HG03571 (cell line): ENCODE measurements around the gene GALK1.
A peak's percentile ranks its signal among the peaks of the same experiment; 100 is the strongest.
"Not testable (repeated sequence)": the region's sequence is repeated elsewhere in the genome, so short reads cannot be mapped to it uniquely, and the experiment has no call there.

Experiments used
- ATAC-seq: cut with Tn5 transposase; IDR thresholded peaks from one replicate; pipeline ENCODE4 v1.9.1; 2021; ENCODE audit not compliant: unreplicated experiment

The GALK1 gene

DNA sequence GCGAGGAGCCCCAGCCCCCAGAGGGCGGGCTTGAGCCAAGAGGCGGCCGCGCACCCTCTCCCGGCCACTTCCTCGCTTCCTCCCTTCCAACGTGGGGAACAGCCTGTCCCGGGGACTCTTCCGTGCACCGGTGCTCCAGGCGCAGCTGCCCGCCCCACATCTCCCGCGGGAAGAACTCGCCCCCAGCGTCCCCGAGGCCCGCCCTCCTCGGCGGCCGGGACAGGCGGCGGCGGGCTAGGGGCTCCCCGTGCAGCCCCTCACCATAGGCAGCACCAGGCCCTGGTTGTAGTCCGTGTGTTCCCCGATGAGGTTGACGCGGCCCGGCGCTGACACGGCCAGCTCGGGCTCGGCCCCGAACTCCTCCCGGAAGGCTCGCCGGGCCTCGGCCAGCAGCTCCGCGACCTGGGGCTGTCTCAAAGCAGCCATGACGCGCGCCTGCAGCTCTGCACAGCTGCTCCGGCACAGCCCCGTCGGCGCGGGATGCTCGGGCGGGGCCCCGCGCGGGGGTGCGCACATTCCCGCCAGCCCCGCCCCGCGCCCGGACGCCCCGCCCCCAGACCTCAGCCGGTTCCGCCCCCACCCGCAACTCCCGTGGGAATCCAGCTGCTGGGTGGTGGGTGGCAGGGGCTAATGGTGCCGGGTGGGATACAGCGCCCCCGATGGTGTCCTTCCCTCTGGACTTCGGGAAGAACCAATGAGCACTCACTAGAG is at the start of gene GALK1:
TSS of gene GALK1 (minus strand) at position 482 of the 711 bp plus-strand sequence. CDS start at position 426, 56 bp downstream.
- ATAC-seq: peak; percentile 75

DNA sequence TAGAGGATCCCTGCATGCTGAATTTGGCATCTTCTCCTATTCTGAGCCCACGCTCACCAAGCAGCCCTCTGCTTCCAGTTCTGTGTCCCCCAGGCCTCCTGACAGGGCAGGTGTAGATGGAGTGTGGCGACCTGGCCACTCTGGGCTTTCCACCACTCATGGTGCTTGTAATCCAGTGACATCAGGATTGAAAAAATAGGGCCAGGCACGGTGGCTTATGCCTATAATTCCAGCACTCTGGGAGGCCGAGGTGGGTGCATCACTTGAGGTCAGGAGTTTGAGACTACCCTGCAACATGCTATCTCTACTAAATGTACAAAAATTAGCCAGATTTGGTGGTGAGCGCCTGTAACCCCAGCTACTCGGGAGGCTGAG is 49.0 kb upstream of the GALK1 start:
- no peak for ATAC-seq

DNA sequence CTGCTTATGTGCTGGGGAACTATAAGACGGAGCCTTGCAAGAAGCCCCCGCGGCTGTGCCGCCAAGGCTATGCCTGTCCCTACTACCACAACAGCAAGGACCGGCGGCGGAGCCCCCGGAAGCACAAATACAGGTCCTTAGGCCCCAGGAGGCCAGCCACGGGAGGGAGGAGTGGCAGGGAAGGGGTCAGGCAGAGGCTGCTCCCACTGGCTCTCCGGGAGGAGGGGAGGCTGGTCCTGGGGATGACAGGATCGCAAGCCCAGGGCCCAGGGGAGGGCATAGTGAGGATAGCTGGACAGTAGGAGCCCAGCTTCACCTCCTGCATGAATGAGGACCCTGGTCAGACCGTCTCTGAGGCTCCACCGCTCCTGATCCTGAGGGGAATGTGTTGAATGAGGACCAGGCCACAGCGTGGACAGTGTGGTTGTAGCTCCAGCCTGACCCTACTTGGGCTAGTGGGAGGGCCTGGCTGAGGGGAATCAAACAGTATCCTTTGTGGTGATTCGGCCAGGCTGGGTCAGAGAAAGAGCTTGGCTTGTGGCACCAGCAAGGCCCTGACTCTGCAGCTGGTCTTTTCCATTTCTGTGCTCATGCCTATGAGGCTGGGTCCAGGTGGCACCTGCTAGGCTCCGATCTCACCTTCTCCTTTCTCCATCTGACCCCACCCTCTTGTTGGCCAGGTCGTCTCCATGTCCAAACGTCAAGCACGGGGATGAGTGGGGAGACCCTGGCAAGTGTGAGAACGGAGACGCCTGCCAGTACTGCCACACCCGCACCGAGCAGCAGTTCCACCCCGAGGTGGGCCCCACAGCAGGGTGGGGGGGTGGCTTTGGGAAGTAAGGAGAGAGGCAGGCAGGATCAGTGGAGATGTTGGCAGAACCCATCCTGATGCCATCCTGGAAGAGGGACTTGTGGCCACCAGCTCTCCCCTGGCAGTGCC is 48.4 kb upstream of the GALK1 start:
- ATAC-seq: no peak

- ATAC-seq: no peak
Measured at GRCh38 chr17:75812096-75813013, 47.4 kb upstream of the GALK1 start.

- ATAC-seq: no peak
Measured at GRCh38 chr17:75811174-75811573, 46.2 kb upstream of the GALK1 start.

- ATAC-seq: not testable (repeated sequence)
Measured at GRCh38 chr17:75810756-75811155, 45.8 kb upstream of the GALK1 start.

- no peak for ATAC-seq
Measured at GRCh38 chr17:75810216-75810615, 45.2 kb upstream of the GALK1 start.

- ATAC-seq: no peak
Measured at GRCh38 chr17:75809631-75810111, 44.7 kb upstream of the GALK1 start.

- ATAC-seq: no peak
Measured at GRCh38 chr17:75808905-75809621, 44.1 kb upstream of the GALK1 start.

DNA sequence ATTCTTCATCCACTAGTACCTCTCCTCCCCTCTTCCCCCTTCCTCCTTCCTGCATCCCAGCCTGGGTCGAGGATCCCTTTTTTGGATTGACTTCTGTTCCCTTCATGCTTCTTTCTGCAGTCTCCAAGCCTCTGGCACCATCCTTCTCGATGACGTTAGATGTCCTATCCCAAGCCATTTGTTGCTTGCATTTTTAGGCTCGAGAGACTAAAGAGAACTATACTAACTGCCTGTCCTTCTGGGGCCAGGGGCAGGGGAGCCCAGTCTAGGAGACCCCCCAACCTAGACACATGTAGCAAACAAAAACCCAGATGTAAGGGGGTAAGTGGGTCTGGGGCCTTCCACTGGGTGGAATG is 43.5 kb upstream of the GALK1 start:
- no peak for ATAC-seq

- ATAC-seq: no peak
Measured at GRCh38 chr17:75807861-75808260, 42.9 kb upstream of the GALK1 start.

DNA sequence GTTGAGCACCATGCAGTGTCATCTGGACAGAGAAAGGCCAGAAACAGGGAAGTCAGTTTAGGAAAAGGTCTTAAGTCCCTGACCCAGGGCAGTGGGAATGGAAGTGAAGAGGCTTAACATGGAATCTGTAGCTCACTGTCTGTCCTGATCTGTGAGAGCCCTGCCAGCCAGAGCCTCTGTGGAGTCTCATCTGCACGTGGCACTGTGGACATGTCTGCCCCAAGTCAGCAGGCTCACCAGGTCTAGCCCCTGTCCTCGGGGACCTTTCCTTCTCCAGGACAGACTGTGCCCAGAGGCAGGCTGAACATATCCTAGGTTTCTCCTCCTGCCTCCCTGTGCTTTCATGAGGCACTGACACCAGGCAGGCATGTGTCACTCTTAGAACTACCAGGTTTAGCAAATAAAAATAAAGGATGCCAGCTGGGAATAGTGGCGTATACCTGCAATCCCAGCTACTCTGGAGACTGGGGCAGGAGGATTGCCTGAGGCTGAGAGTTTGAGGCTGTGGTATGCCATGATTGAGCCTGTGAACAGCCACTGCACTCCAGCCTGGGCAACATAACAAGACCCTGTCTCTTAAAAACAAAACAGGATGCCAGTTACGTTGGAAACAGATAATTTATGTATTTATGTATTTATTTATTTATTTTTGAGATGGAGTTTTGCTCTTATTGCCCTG is 42.0 kb upstream of the GALK1 start:
- ATAC-seq: no peak

DNA sequence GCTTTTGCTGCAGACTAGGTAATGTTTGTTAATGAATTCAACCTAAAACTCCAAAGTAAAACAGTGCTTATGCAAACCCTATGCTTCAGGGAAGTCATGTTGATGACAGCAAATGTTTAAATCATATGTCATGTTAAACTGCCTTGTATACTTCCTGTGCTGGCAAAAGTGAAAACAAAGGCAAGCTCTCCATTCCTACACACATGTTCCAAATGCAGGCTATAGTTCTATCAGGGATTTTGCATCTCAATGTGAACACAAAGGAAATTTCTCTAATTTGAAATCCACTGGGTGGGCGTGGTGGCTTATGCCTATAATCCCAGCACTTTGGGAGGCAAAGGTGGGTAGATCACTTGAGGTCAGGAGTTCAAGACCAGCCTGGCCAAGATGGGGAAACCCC is 38.9 kb upstream of the GALK1 start:
- ATAC-seq: no peak

GRCh38 chr17:75799402-75799801 is 34.4 kb upstream of the GALK1 start:
- no peak for ATAC-seq

- no peak for ATAC-seq
Measured at GRCh38 chr17:75795820-75796607, 31.0 kb upstream of the GALK1 start.

GRCh38 chr17:75793460-75793859 is 28.5 kb upstream of the GALK1 start:
- ATAC-seq: no peak

DNA sequence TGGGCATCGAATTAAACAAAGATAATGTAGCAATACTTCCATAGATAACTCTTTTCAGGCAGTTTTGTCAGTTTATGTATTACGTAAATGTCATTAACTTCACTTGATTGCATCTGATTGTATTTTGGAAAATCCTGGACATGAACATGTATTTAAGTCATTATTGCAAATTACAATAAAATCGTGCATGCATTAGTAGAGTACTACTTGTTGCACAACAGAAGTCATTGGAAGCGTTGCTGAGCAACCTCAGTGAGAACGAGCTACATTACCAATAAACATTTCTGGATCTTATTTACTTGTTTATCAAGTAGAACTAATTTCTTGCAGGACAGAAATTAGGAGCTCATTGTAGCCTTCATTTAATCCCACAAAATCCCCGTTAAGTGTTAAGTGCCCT is 26.3 kb upstream of the GALK1 start:
- no peak for ATAC-seq

- ATAC-seq: peak; percentile 52
Measured at GRCh38 chr17:75785016-75785890, 20.3 kb upstream of the GALK1 start.
